Glutamatergic neuron (in vitro differentiated cells): ENCODE results near the gene MORN4. TPM values are rescaled to one million over a fixed set of nuclear protein-coding genes. Genes with fewer than 3 reads are reported as not detected.

Source experiments
- DNase-seq: peaks from one replicate; pipeline ENCODE4 v3.0.0; 2022
- H3K27ac Mint-ChIP-seq: one replicate; pipeline ENCODE4 v1.8.0; 2020; ENCODE audit warnings: mild to moderate bottlenecking, mixed read lengths, inconsistent platforms; ENCODE audit not compliant: unreplicated experiment
- H3K27me3 Mint-ChIP-seq: one replicate; pipeline ENCODE4 v1.8.0; 2020; ENCODE audit warnings: mild to moderate bottlenecking, moderate library complexity, mixed read lengths, inconsistent platforms; ENCODE audit not compliant: unreplicated experiment
- H3K36me3 Mint-ChIP-seq: one replicate; pipeline ENCODE4 v1.8.0; 2020; ENCODE audit warnings: mild to moderate bottlenecking, mixed read lengths, inconsistent platforms; ENCODE audit not compliant: unreplicated experiment
- H3K4me1 Mint-ChIP-seq: one replicate; pipeline ENCODE4 v1.8.0; 2020; ENCODE audit warnings: mild to moderate bottlenecking, low read depth, mixed read lengths, inconsistent platforms; ENCODE audit not compliant: unreplicated experiment
- H3K4me3 Mint-ChIP-seq: one replicate; pipeline ENCODE4 v1.8.0; 2020; ENCODE audit warnings: mild to moderate bottlenecking, mixed read lengths, inconsistent platforms; ENCODE audit not compliant: unreplicated experiment
- H3K9me3 Mint-ChIP-seq: one replicate; pipeline ENCODE4 v1.8.0; 2020; ENCODE audit warnings: mild to moderate bottlenecking, moderate library complexity, mixed read lengths, inconsistent platforms; ENCODE audit not compliant: unreplicated experiment
- total RNA-seq: library from RNA; stranded (reverse); fragmentation: NEBNext Ultra II Directional; extraction: Animal tissue kit (Norgen Biotek cat#: 25700); gene quantifications from one replicate; pipeline ENCODE4 v1.2.1, GENCODE V29; 2021; ENCODE audit not compliant: unreplicated experiment
- TF ChIP-seq, protein P1 (sequence below): fragments of 200-600 bp; sonication (generic); IDR thresholded peaks from one replicate; pipeline ENCODE4 v1.5.0; 2021; ENCODE audit not compliant: partially characterized antibody, unreplicated experiment

Gene MORN4
- total RNA-seq, 1 donor from 2014 or later: 31.4 TPM

GRCh38 chr10:97585439-97585811 is 47.9 kb downstream of the MORN4 start:
- TF ChIP-seq, protein P1, sequence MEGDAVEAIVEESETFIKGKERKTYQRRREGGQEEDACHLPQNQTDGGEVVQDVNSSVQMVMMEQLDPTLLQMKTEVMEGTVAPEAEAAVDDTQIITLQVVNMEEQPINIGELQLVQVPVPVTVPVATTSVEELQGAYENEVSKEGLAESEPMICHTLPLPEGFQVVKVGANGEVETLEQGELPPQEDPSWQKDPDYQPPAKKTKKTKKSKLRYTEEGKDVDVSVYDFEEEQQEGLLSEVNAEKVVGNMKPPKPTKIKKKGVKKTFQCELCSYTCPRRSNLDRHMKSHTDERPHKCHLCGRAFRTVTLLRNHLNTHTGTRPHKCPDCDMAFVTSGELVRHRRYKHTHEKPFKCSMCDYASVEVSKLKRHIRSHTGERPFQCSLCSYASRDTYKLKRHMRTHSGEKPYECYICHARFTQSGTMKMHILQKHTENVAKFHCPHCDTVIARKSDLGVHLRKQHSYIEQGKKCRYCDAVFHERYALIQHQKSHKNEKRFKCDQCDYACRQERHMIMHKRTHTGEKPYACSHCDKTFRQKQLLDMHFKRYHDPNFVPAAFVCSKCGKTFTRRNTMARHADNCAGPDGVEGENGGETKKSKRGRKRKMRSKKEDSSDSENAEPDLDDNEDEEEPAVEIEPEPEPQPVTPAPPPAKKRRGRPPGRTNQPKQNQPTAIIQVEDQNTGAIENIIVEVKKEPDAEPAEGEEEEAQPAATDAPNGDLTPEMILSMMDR: no peak
- no peaks in the 10 kb centered on the region for H3K9me3 Mint-ChIP-seq
- DNase-seq: no peak
- no peak overlapping the region for H3K4me3 Mint-ChIP-seq
- no peaks in the 10 kb centered on the region for H3K4me1 Mint-ChIP-seq
- peaks cover 1% of the 10 kb centered on the region for H3K27me3 Mint-ChIP-seq
- no peak overlapping the region for H3K27ac Mint-ChIP-seq
- H3K36me3 Mint-ChIP-seq: no peaks in the 10 kb centered on the region

GRCh38 chr10:97584798-97585438 is 48.4 kb downstream of the MORN4 start:
- no peak overlapping the region for H3K27ac Mint-ChIP-seq

DNA sequence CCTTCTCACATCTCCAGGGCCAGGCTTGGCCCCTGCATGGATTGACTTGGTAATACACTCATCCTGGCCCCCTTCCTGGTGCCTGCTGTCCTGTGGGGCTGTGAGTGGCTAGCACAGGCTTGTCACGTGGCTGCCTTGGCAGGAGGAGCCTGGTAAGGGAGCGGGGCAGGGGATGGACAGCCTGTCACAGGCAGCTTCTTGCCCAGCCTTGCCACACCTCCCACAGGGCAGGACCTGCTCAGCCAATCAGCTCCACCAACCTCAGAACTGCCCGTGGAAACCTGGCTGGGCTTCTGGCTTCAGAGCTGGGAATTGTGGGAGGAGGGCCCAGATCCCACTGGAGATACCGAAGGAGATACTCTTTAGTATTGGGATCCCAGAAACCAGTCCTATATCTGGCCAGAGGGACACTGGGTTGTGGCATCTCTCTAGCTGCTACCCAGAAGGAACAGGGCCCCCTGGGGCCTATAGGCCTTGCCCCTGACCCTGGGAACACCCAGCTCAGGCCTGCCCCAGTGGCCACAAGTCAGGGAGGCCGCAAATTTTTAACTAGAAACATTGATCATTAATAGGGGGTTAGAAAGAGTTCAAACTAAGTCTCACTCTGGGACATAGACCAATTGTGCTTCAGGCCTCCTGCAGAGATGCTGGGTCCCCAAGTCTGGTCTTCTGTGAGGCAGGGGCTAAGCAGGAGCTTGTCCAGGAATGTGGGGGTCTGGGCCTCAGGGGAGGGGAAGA is 49.1 kb downstream of the MORN4 start, which contains the start of gene HOGA1:
Gene HOGA1, plus strand, starts transcription at position 330 of the 738 bp plus-strand sequence. Its CDS starts 315 bp downstream, at position 645.
- Mint-ChIP-seq H3K27me3 (peaks cover 3% of the 10 kb centered on the region), H3K4me3 (no peak within 1 kb of the TSS), H3K4me1 (no peaks in the 10 kb centered on the region), H3K9me3 (no peaks in the 10 kb centered on the region), H3K27ac (no peak within 1 kb of the TSS), H3K36me3 (no peaks in the 10 kb centered on the region)
- TF ChIP-seq, protein P1: no peak
- DNase-seq: no peak

More at GRCh38 chr10:97584798-97585438, 48.4 kb downstream of the MORN4 start:
- Mint-ChIP-seq H3K4me3 (no peak overlapping the region), H3K36me3 (no peaks in the 10 kb centered on the region), H3K9me3 (no peaks in the 10 kb centered on the region), H3K27me3 (peaks cover 3% of the 10 kb centered on the region), H3K4me1 (no peaks in the 10 kb centered on the region)
- no peak for DNase-seq
- TF ChIP-seq, protein P1: no peak

- no peaks in the 10 kb centered on the region for H3K4me1 Mint-ChIP-seq
- H3K9me3 Mint-ChIP-seq: no peaks in the 10 kb centered on the region
- H3K27me3 Mint-ChIP-seq: peaks cover 3% of the 10 kb centered on the region
- H3K27ac Mint-ChIP-seq: no peak overlapping the region
- H3K4me3 Mint-ChIP-seq: no peak overlapping the region
- no peaks in the 10 kb centered on the region for H3K36me3 Mint-ChIP-seq
- TF ChIP-seq, protein P1: no peak
- DNase-seq: no peak
These were observed 49.8 kb downstream of the MORN4 start for GRCh38 chr10:97583476-97583875.

- DNase-seq: no peak
- Mint-ChIP-seq H3K27me3 (peaks cover 3% of the 10 kb centered on the region), H3K27ac (no peak overlapping the region), H3K4me3 (no peak overlapping the region), H3K4me1 (no peaks in the 10 kb centered on the region), H3K36me3 (no peaks in the 10 kb centered on the region), H3K9me3 (no peaks in the 10 kb centered on the region)
- TF ChIP-seq, protein P1: no peak
These were observed 51.1 kb downstream of the MORN4 start for GRCh38 chr10:97582169-97582568.
